Posterior vena cava (tissue), 2 donors: ENCODE data around the gene C11orf21. TPM values are rescaled to one million over a fixed set of nuclear protein-coding genes. Genes with fewer than 3 reads are reported as not detected.

Source experiments
- DNase-seq: peaks from one replicate; pipeline ENCODE4 v3.0.0-alpha.2; 2020; ENCODE audit warnings: low spot score
- intact Hi-C, 2 donors: fragments of 100-400 bp; cut with DNase I; formaldehyde crosslinking; loops; one replicate each; pipeline versions ENCODE4 v1.14.1 to v1.14.2; 2022 to 2023
- total RNA-seq, 2 donors: library from RNA; stranded (reverse); fragmentation: NEBNext Ultra II Directional; extraction: Animal tissue kit (Norgen Biotek cat#: 25700); gene quantifications; one replicate each; pipeline ENCODE4 v1.2.1, GENCODE V29; 2021
- donor health status: DM: yes; HTN: yes; CAD: no.
- donor health status: DM: yes; HTN: yes; CAD: no.

The C11orf21 gene
- total RNA-seq, 2 donors from 2014 or later: 1.3 to 1.8 TPM

- DNase-seq: peak; percentile 80
These were observed 683 bp upstream of the C11orf21 start for GRCh38 chr11:2302306-2302895.

GRCh38 chr11:2300936-2301630 lies 635 bp downstream of the C11orf21 start:
- intact Hi-C loops: loop anchor here (10.0 kb wide), 3 partner anchors 106 to 594 kb away; partner anchors contain the start of gene CDKN1C (in 1 of the 2)
- peak; percentile 76 for DNase-seq

More at GRCh38 chr11:2302306-2302895, 683 bp upstream of the C11orf21 start:
- intact Hi-C loops: loop anchor here (10.0 kb wide), 3 partner anchors 108 to 592 kb away; partner anchors contain the start of gene CDKN1C (in 1 of the 2)

- DNase-seq: peak; percentile 78
- intact Hi-C loops: loop anchor here (10.0 kb wide), 3 partner anchors 106 to 594 kb away; partner anchors contain the start of gene CDKN1C (in 1 of the 2)
These were observed 1.3 kb downstream of the C11orf21 start for GRCh38 chr11:2300290-2300935.

- intact Hi-C loops: loop anchor here (5.0 to 10.0 kb wide), 4 partner anchors 102 to 595 kb away; partner anchors contain the start of gene CDKN1C (in 1 of the 2)
- peak; percentile 76 for DNase-seq
These were observed 1.9 kb downstream of the C11orf21 start for GRCh38 chr11:2299773-2300172.

GRCh38 chr11:2298795-2299761 lies 2.6 kb downstream of the C11orf21 start:
- intact Hi-C loops: loop anchor here in 1 of 2 donors (5.0 kb wide), 1 partner anchor 102 kb away; no protein-coding TSS in a partner anchor

GRCh38 chr11:2298131-2298794 lies 3.5 kb downstream of the C11orf21 start:
- DNase-seq: peak; percentile 68
- intact Hi-C loops: loop anchor here in 1 of 2 donors (5.0 kb wide), 1 partner anchor 101 kb away; no protein-coding TSS in a partner anchor

More at GRCh38 chr11:2298795-2299761, 2.6 kb downstream of the C11orf21 start:
- peak; percentile 66 for DNase-seq

GRCh38 chr11:2297623-2298030 lies 4.1 kb downstream of the C11orf21 start:
- no peak for DNase-seq
- intact Hi-C loops: loop anchor here in 1 of 2 donors (5.0 kb wide), 1 partner anchor 100 kb away; no protein-coding TSS in a partner anchor

- intact Hi-C loops: loop anchor here in 1 of 2 donors (5.0 kb wide), 1 partner anchor 100 kb away; no protein-coding TSS in a partner anchor
These were observed 4.7 kb downstream of the C11orf21 start for GRCh38 chr11:2296913-2297622.

GRCh38 chr11:2295971-2296912 lies 5.5 kb downstream of the C11orf21 start:
- intact Hi-C loops: loop anchor here in 1 of 2 donors (5.0 kb wide), 1 partner anchor 99 kb away; no protein-coding TSS in a partner anchor
- DNase-seq: peak; percentile 67

More at GRCh38 chr11:2296913-2297622, 4.7 kb downstream of the C11orf21 start:
- peak; percentile 76 for DNase-seq

- intact Hi-C loops: loop anchor here in 1 of 2 donors (5.0 kb wide), 1 partner anchor 98 kb away; no protein-coding TSS in a partner anchor
- DNase-seq: peak; percentile 73
These were observed 6.8 kb downstream of the C11orf21 start for GRCh38 chr11:2294926-2295290.

GRCh38 chr11:2293984-2294925 lies 7.5 kb downstream of the C11orf21 start:
- intact Hi-C loops: no loop called here

GRCh38 chr11:2293531-2293971 lies 8.2 kb downstream of the C11orf21 start:
- peak; percentile 69 for DNase-seq

More at GRCh38 chr11:2293984-2294925, 7.5 kb downstream of the C11orf21 start:
- DNase-seq: peak; percentile 76

GRCh38 chr11:2290351-2290841 lies 11.3 kb downstream of the C11orf21 start:
- intact Hi-C loops: no loop called here
- DNase-seq: peak; percentile 40

More at GRCh38 chr11:2293531-2293971, 8.2 kb downstream of the C11orf21 start:
- intact Hi-C loops: no loop called here

- intact Hi-C loops: no loop called here
- peak; percentile 37 for DNase-seq
These were observed 11.9 kb downstream of the C11orf21 start for GRCh38 chr11:2289859-2290258.

- intact Hi-C loops: no loop called here
- DNase-seq: peak; percentile 62
These were observed 12.4 kb downstream of the C11orf21 start for GRCh38 chr11:2289350-2289749.
